ENCODE measurements around the gene CACNA2D1. TPM values are rescaled to one million over a fixed set of nuclear protein-coding genes. Genes with fewer than 3 reads are reported as not detected.
A peak's percentile ranks its signal among the peaks of the same experiment; 100 is the strongest.
"Not testable (repeated sequence)": the region's sequence is repeated elsewhere in the genome, so short reads cannot be mapped to it uniquely, and the experiment has no call there.

Gene CACNA2D1
- total and polyA plus RNA-seq, 12 donors, result 10.5 to 60.9 (median 35.9) TPM

GRCh38 chr7:82017334-82017943 is 426.1 kb downstream of the CACNA2D1 start:
- no peak overlapping the region for H3K4me3 ChIP-seq
- peak; percentile 28 to 60 (median 44) for TF ChIP-seq CTCF (IDR thresholded peaks at IDR 0.05)
- TF ChIP-seq POLR2A (IDR thresholded peaks at IDR 0.05), result no peak
- H3K36me3 ChIP-seq (replicated peaks in 1 of 2), result no peaks in the 10 kb centered on the region
- 88 to 97% (median 94%) methylated on average over 1 of the region's 1 CpG for WGBS, 4 donors
- H3K27me3 ChIP-seq, result no peaks in the 10 kb centered on the region
- intact Hi-C loops (cut with DNase I), result loop anchor here in 1 of 2 donors (10.0 kb wide), 1 partner anchor 523 kb away; no protein-coding TSS in a partner anchor
- no peak overlapping the region for H3K27ac ChIP-seq
- H3K9me3 ChIP-seq (replicated peaks in 1 of 3), result no peaks in the 10 kb centered on the region
- no peak for DNase-seq
- H3K4me1 ChIP-seq (replicated peaks in 1 of 2), result no peaks in the 10 kb centered on the region

DNA sequence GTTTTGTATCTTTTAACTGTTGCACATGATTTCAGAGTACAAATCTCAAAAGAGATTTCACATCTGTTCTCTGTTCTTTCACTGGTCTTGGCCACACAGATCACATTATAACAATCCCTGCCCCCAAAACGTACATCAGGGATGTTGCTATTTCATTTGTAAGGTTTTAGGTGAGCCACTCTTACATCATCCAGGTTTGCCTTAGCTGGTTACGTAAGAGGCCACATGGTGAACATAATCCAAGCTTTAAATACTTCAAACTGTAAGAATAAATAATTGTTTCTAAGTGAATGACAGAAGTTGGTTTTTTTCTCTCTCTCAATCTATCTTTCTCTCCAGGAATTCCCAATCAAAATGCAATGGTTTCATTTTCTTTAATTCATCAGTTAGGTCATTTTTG is 427.8 kb downstream of the CACNA2D1 start:
- WGBS, 4 donors, result 78 to 84% (median 81%) methylated on average over 2 of the region's 2 CpGs
- no peak for DNase-seq
- Histone ChIP-seq H3K4me3 (no peak overlapping the region), H3K9me3 (replicated peaks in 1 of 3) (no peaks in the 10 kb centered on the region), H3K36me3 (replicated peaks in 1 of 2) (peaks cover 0 to 4% of the 10 kb centered on the region in 2 donors), H3K27me3 (no peaks in the 10 kb centered on the region), H3K4me1 (replicated peaks in 1 of 2) (no peaks in the 10 kb centered on the region), H3K27ac (no peak overlapping the region)
- TF ChIP-seq CTCF (IDR thresholded peaks at IDR 0.05), result no peak
- intact Hi-C loops (cut with DNase I), result loop anchor here in 1 of 2 donors (10.0 kb wide), 1 partner anchor 521 kb away; no protein-coding TSS in a partner anchor

GRCh38 chr7:82014574-82014973 is 429.0 kb downstream of the CACNA2D1 start:
- WGBS, 4 donors, result 94 to 96% (median 95%) methylated on average over 9 of the region's 9 CpGs
- H3K9me3 ChIP-seq (replicated peaks in 1 of 3); DNase-seq; H3K4me1 ChIP-seq (replicated peaks in 1 of 2); H3K36me3 ChIP-seq (replicated peaks in 1 of 2); H3K27ac ChIP-seq; H3K27me3 ChIP-seq; H3K4me3 ChIP-seq: not testable (repeated sequence)
- intact Hi-C loops (cut with DNase I), result loop anchor here in 1 of 2 donors (10.0 kb wide), 1 partner anchor 520 kb away; no protein-coding TSS in a partner anchor

GRCh38 chr7:82012453-82012852 is 431.1 kb downstream of the CACNA2D1 start:
- Histone ChIP-seq H3K36me3 (replicated peaks in 1 of 2) (peaks cover 0 to 4% of the 10 kb centered on the region in 2 donors), H3K4me3 (no peak overlapping the region), H3K27me3 (no peaks in the 10 kb centered on the region), H3K4me1 (replicated peaks in 1 of 2) (peaks cover 3 to 8% of the 10 kb centered on the region in 2 donors), H3K9me3 (replicated peaks in 1 of 3) (no peaks in the 10 kb centered on the region), H3K27ac (no peak overlapping the region)
- TF ChIP-seq CTCF (IDR thresholded peaks at IDR 0.05), result no peak
- TF ChIP-seq POLR2A (IDR thresholded peaks at IDR 0.05), result no peak
- no peak for DNase-seq
- 77 to 88% (median 81%) methylated on average over 4 of the region's 4 CpGs for WGBS, 4 donors
- intact Hi-C loops (cut with DNase I), result loop anchor here in 1 of 2 donors (10.0 kb wide), 1 partner anchor 518 kb away; no protein-coding TSS in a partner anchor

DNA sequence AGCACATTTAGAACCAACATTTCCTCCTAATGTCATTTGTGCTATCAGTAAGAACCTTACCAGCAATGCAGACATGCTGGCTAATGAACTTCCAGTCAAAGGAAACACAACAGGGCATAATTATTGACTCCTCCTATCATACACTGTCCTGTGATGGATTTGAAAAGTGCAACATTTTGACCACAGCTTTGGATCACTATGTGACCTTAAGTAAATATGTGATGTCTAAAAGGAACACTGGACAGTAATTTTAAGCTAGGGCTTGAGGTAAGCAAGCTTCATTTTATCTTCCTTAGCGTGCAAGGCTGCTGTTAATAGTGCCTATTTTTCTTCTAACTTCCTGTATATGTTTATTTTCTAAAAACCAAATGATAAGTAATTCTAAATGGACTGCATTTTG is 433.2 kb downstream of the CACNA2D1 start:
- Histone ChIP-seq H3K4me3 (no peak overlapping the region), H3K36me3 (replicated peaks in 1 of 2) (peaks cover 0 to 4% of the 10 kb centered on the region in 2 donors), H3K27me3 (no peaks in the 10 kb centered on the region), H3K9me3 (replicated peaks in 1 of 3) (no peaks in the 10 kb centered on the region), H3K4me1 (replicated peaks in 1 of 2) (peaks cover 3 to 10% of the 10 kb centered on the region in 2 donors), H3K27ac (no peak overlapping the region)
- intact Hi-C loops (cut with DNase I), result loop anchor here in 1 of 2 donors (10.0 kb wide), 1 partner anchor 516 kb away; no protein-coding TSS in a partner anchor
- TF ChIP-seq CTCF (IDR thresholded peaks at IDR 0.05), result no peak
- no peak for TF ChIP-seq POLR2A (IDR thresholded peaks at IDR 0.05)
- no peak for DNase-seq
- WGBS, 4 donors, result 74 to 83% (median 82%) methylated on average over 1 of the region's 1 CpG
